SK-N-DZ (cell line): ENCODE measurements around the gene KRTAP20-2.

ENCODE experiments used
- DNase-seq: peaks from one replicate; pipeline ENCODE4 v3.0.0-alpha.2; 2015; ENCODE audit warnings: low spot score
- small RNA-seq, 2 experiments: library from RNA; depleted of rRNA; stranded (forward); fragments of <200 nt; gene quantifications; one replicate each; pipeline ENCODE3, GENCODE V24; 2014

KRTAP20-2 gene

DNA sequence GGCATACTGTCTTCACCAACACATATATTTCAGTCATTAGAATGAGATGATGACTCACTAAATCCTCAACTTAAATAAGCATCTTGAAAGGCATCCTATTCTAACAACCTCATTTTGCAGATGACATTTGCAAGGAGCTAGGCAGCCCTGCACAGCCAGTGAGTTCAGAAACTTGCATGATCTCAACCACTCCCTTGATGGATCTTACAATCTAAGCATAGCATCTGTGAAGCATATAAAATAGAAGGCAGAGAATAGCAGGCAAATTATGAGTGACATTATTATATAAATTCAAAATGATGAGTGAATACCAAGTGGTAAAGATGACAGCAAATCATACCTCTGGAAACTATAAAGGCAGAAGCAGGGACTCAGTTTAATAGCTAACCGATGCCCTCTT lies 39.3 kb downstream of the KRTAP20-2 start:
- no peak for DNase-seq

GRCh38 chr21:30676737-30677136 lies 41.7 kb downstream of the KRTAP20-2 start:
- DNase-seq, result no peak

- no peak for DNase-seq
Observed at GRCh38 chr21:30680586-30680985, 45.6 kb downstream of the KRTAP20-2 start.

DNA sequence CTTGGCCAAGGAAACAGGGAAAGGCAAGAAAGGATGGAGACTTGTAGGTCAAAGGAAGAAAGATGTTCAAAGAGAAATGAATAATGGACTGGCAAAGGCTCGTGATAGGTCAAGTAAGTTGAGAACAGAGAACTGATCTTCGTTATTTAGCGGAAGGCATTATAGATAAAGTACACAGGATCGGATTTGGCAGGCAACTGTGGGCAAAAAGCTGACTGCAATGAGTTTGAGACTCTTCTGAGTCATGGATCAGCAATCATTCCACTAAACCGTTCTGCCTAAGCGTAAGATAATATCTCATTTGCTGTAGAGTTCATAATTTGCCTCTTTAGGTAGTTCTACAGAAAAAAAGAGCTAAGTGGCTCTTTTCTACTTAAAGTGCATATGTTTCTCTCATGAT lies 49.5 kb downstream of the KRTAP20-2 start:
- DNase-seq, result no peak

Small RNAs within 50 kb of the gene (small RNA-seq; reads per million reads assigned to genes)
- gene KRTAP20-1, result 0 reads per million in 2 experiments
- 0 reads per million in 2 experiments for gene KRTAP20-3
- 0 reads per million in 2 experiments for gene KRTAP20-4
- 0 reads per million in 2 experiments for gene KRTAP22-1
- gene KRTAP22-2, result 0 reads per million in 2 experiments
